Panc1 (cell line): Measurements from ENCODE around the gene A2M. TPM values are rescaled to one million over a fixed set of nuclear protein-coding genes. Genes with fewer than 3 reads are reported as not detected.

Source experiments
- ATAC-seq: fragments of 200-7000 bp; cut with Tn5 transposase; 2 replicates; pipeline ENCODE4 v1.9.1; 2020; ENCODE audit warnings: mild to moderate bottlenecking, moderate library complexity
- BruUV-seq: library from RNA; stranded (reverse); fragments of 400-500 nt; replicated peaks from 2 replicates; lab custom pipeline; 2021; lab: Mats Ljungman, UMichigan
- CTCF ChIA-PET: fragments of 300-600 bp; sonication (Branson Sonifier 250); formaldehyde crosslinking; loops from one replicate; lab custom pipeline; 2022; ENCODE audit warnings: antibody characterized with exemption; lab: Charles Lee
- POLR2A ChIA-PET: fragments of 300-600 bp; sonication (Branson Sonifier 250); formaldehyde crosslinking; loops from one replicate; lab custom pipeline; 2022; ENCODE audit warnings: antibody characterized with exemption; lab: Charles Lee
- DNase-seq: peaks from one replicate; pipeline ENCODE4 v3.0.0-alpha.2; 2010; ENCODE audit warnings: low read depth, low spot score
- H3K27ac ChIP-seq: 2 replicates; pipeline ENCODE4 v1.5.1; 2011; ENCODE audit warnings: mild to moderate bottlenecking, low read length, inconsistent platforms
- H3K27me3 ChIP-seq: fragments of 200-500 bp; sonication (Bioruptor generic); 2 replicates; pipeline ENCODE4 v1.6.0; 2014; ENCODE audit warnings: low read length, inconsistent platforms; ENCODE audit not compliant: control insufficient read depth, insufficient read depth
- H3K36me3 ChIP-seq: fragments of 200-500 bp; sonication (Bioruptor generic); 2 replicates; pipeline ENCODE4 v1.5.1; 2014; ENCODE audit warnings: inconsistent platforms, mild to moderate bottlenecking, low read length, moderate library complexity; ENCODE audit not compliant: control insufficient read depth, insufficient read depth
- H3K4me1 ChIP-seq: 2 replicates; pipeline ENCODE4 v1.5.1; 2011; ENCODE audit warnings: inconsistent platforms, mild to moderate bottlenecking, low read length, moderate library complexity; ENCODE audit not compliant: control insufficient read depth, insufficient read depth
- H3K4me3 ChIP-seq, 2 experiments: 2 replicates each; pipeline ENCODE4 v1.5.1; 2011 to 2012; ENCODE audit warnings: low read depth in 2 of 2, low read length in 2 of 2, mild to moderate bottlenecking in 2 of 2, inconsistent platforms in 1 of 2, moderate library complexity in 1 of 2
- H3K9me3 ChIP-seq: fragments of 200-500 bp; sonication (Bioruptor generic); 2 replicates; pipeline ENCODE4 v1.5.1; 2014; ENCODE audit warnings: low read depth, mild to moderate bottlenecking, inconsistent platforms, low read length, moderate library complexity; ENCODE audit not compliant: control insufficient read depth, insufficient read depth
- POLR2AphosphoS5 ChIP-seq: IDR thresholded peaks from 2 replicates; pipeline ENCODE4 v1.6.1; 2012; ENCODE audit warnings: mild to moderate bottlenecking, low read depth, low read length, moderate library complexity
- REST ChIP-seq, 2 experiments: IDR thresholded peaks; 2 replicates each; pipeline ENCODE4 v1.6.1; 2011 to 2012; ENCODE audit warnings: low read depth in 2 of 2, control low read depth in 1 of 2, low read length in 1 of 2, mild to moderate bottlenecking in 1 of 2, moderate library complexity in 1 of 2; ENCODE audit not compliant: insufficient read depth in 1 of 2
- SIN3A ChIP-seq: IDR thresholded peaks from 2 replicates; pipeline ENCODE4 v1.6.1; 2012; ENCODE audit warnings: low read depth, mild to moderate bottlenecking, low read length, moderate library complexity, borderline replicate concordance; ENCODE audit not compliant: insufficient read depth
- TCF7L2 ChIP-seq: IDR thresholded peaks from 2 replicates; pipeline ENCODE4 v1.6.1; 2011; ENCODE audit warnings: mild to moderate bottlenecking, low read depth, low read length, inconsistent platforms
- in situ Hi-C: cut with HindIII; loops from 2 replicates; pipeline ENCODE4 v1.10.0; 2016; ENCODE audit warnings: low sequenced_read_pairs, low pct_unique_long_range_greater_than_20kb
- intact Hi-C: fragments of 100-400 bp; cut with micrococcal nuclease; formaldehyde crosslinking; loops from one replicate; pipeline ENCODE4 v1.10.0; 2022; ENCODE audit not compliant: unreplicated experiment
- total RNA-seq: library from RNA; stranded (reverse); gene quantifications from one replicate; pipeline ENCODE4 v1.2.1, GENCODE V29; 2021; ENCODE audit not compliant: unreplicated experiment
- TF ChIP-seq, protein P1 (sequence below): fragments of 450-650 bp; IDR thresholded peaks from 2 replicates; pipeline ENCODE4 v1.5.1; 2017; ENCODE audit warnings: mild to moderate bottlenecking

Gene A2M
- total RNA-seq, 1 experiment from 2014 or later: 2.1 TPM

DNA sequence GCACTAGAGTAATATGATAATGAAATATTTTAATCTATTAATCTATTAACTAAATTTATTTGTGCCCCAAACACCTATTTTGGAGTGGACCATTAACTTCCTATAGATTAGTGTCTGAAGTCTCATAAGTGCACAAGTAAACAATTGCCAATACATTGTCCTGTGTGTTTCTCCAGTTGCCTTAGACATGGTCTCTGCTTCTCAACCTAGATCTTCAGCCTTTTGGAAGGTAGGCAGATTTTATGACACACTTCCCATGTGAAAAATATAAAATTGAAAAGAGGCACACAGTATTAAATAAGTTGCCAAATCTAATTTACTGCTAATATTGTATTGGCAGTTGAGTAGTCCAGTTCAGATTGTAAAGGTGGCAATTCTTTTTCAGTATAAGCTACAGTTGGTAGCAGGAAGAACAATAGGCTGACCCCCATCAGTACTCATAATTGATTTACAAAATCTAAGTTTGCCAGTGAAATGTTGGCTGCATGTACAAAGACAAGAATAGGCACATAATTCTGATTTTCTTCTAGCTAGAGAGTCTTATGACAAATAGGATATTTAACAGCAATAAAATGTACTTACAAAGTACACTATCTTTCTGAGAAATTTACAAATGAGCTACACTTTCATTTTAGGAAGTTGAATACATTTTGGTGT is 10.8 kb downstream of the A2M start:
- POLR2A ChIA-PET: no interaction called here
- no peak overlapping the region for H3K27ac ChIP-seq
- no peaks in the 10 kb centered on the region for H3K4me1 ChIP-seq
- no peaks in the 10 kb centered on the region for H3K36me3 ChIP-seq
- CTCF ChIA-PET: no interaction called here
- TF ChIP-seq, protein P1, sequence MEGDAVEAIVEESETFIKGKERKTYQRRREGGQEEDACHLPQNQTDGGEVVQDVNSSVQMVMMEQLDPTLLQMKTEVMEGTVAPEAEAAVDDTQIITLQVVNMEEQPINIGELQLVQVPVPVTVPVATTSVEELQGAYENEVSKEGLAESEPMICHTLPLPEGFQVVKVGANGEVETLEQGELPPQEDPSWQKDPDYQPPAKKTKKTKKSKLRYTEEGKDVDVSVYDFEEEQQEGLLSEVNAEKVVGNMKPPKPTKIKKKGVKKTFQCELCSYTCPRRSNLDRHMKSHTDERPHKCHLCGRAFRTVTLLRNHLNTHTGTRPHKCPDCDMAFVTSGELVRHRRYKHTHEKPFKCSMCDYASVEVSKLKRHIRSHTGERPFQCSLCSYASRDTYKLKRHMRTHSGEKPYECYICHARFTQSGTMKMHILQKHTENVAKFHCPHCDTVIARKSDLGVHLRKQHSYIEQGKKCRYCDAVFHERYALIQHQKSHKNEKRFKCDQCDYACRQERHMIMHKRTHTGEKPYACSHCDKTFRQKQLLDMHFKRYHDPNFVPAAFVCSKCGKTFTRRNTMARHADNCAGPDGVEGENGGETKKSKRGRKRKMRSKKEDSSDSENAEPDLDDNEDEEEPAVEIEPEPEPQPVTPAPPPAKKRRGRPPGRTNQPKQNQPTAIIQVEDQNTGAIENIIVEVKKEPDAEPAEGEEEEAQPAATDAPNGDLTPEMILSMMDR: no peak
- TF ChIP-seq TCF7L2: no peak
- TF ChIP-seq POLR2AphosphoS5: no peak
- no peak for TF ChIP-seq SIN3A
- no peak for TF ChIP-seq REST (IDR thresholded peaks at IDR 0.05; ENCODE audit: insufficient read depth in 1 of 2, low read depth in 2 of 2, low read length in 1 of 2)
- ATAC-seq (no peak), DNase-seq (no peak)
- no TSS peak for BruUV-seq
- intact Hi-C loops (no loop called here), in situ Hi-C loops (no loop called here)
- H3K9me3 ChIP-seq: no peaks in the 10 kb centered on the region
- no peaks in the 10 kb centered on the region for H3K27me3 ChIP-seq
- H3K4me3 ChIP-seq: no peak overlapping the region

DNA sequence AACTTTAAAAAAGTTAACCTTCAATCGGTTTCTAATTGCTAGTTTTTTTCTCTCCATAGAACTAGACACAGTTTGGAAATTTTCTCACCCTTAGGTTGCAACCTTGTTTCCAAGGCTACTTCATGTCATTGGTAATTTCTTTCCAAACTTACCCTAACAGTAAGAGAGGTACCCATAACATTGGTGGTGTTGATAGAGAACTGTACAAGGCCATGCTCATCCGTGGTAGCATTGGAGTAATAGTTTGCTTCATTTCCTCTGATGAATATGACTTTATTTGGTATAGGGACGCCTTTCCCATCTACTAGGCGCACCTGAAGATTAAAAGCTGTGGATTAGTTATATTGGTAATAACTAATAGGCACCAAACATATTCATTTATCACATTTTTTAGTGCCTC is 11.6 kb downstream of the A2M start:
- TF ChIP-seq, protein P1: no peak
- TF ChIP-seq SIN3A: no peak
- TF ChIP-seq REST (IDR thresholded peaks at IDR 0.05; ENCODE audit: insufficient read depth in 1 of 2, low read depth in 2 of 2, low read length in 1 of 2): no peak
- TF ChIP-seq POLR2AphosphoS5: no peak
- TF ChIP-seq TCF7L2: no peak
- in situ Hi-C loops: no loop called here

More for the DNA sequence above, 11.6 kb downstream of the A2M start:
- ChIA-PET CTCF (no interaction called here), POLR2A (no interaction called here)
- BruUV-seq: no TSS peak
- Histone ChIP-seq H3K36me3 (no peaks in the 10 kb centered on the region), H3K4me3 (no peak overlapping the region), H3K9me3 (no peaks in the 10 kb centered on the region), H3K4me1 (no peaks in the 10 kb centered on the region), H3K27me3 (no peaks in the 10 kb centered on the region), H3K27ac (no peak overlapping the region)
- DNase-seq: no peak
- intact Hi-C loops: no loop called here
- no peak for ATAC-seq
